ENCODE results near the gene RNF7. TPM values are rescaled to one million over a fixed set of nuclear protein-coding genes. Genes with fewer than 3 reads are reported as not detected.

RNF7 gene
- total and polyA plus RNA-seq, 9 of the 15 experiments (the other 6 are each of a cell fraction or from before 2014, with no cell fraction given), result 38.8 to 133 (median 80.5) TPM

DNA sequence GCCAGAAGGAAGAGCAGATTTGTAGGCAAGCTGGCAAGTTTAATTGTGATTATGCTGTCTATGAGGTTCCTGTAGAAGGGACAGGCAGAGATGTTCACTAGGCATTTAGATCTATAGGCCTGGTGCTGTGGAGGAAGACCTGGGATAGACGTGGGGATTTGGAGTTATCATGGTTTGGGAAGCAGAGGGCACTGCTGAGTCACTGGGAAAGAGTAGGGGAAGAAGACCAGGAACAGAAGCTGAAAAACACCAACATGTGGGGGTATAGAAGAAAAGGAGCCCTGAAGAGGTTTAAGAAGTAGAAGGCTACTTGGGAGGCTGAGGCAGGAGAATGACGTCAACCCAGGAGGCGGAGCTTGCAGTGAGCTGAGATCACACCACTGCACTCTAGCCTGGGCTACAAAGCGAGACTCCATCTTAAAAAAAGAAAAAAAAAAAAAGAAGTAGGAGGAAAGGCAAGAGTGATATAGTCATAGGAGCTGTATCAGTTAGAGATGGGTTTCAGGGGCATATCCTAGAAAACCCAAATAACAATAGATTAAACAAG is 44.4 kb downstream of the RNF7 start:
- intact Hi-C loops (cut with micrococcal nuclease) (loop anchor here (5.0 kb wide), 1 partner anchor 95 kb away; the partner anchor contains the start of gene ATP1B3), in situ Hi-C loops (cut with MboI) (no loop called here)
- Histone ChIP-seq H3K4me1 (replicated peaks in 1 of 2; ENCODE audit: control insufficient read depth in 2 of 2, insufficient read depth in 2 of 2, low read length in 2 of 2) (peaks cover 0 to 6% of the 10 kb centered on the region in 2 experiments; a peak in 3 of 5 replicates), H3K4me2 (ENCODE audit: insufficient read depth, low read length) (no peak overlapping the region), H3K79me2 (ENCODE audit: control insufficient read depth, insufficient read depth, low read length) (no peaks in the 10 kb centered on the region), H4K20me1 (replicated peaks; ENCODE audit: control insufficient read depth, insufficient read depth, low read length) (no peaks in the 10 kb centered on the region), H3K27ac (ENCODE audit: extremely low read depth, low read depth, low read length) (no peak overlapping the region), H3K9me3 (replicated peaks; ENCODE audit: control insufficient read depth, insufficient read depth, low read depth, low read length) (no peaks in the 10 kb centered on the region), H3K27me3 (ENCODE audit: control insufficient read depth in 2 of 2, insufficient read depth in 2 of 2, low read length in 2 of 2) (no peaks in the 10 kb centered on the region), H3K4me3 (no peak overlapping the region), H3K9me1 (ENCODE audit: control insufficient read depth, insufficient read depth, low read length) (no peaks in the 10 kb centered on the region), H2AFZ (ENCODE audit: low read depth, low read length) (peak overlapping the region; percentile 26; the same call in 1 of the 2 replicates), H3K9ac (ENCODE audit: insufficient read depth in 1 of 2, low read depth in 2 of 2, low read length in 2 of 2) (no peak overlapping the region), H3K36me3 (ENCODE audit: control insufficient read depth, insufficient read depth, low read length) (no peaks in the 10 kb centered on the region)
- ATAC-seq (peak; percentile 55), DNase-seq (ENCODE audit: extremely low read depth in 1 of 4, low spot score in 3 of 4) (peak in 2 of 4 experiments; percentile 23 to 30), FAIRE-seq (no peak)
- ChIA-PET CTCF (ENCODE audit: low intra/inter-chr PET ratio) (interaction anchor here (0.7 kb wide), 1 partner anchor 22 kb away, joined by 5 read pairs; no protein-coding TSS in a partner anchor), POLR2A (interaction anchor here (0.6 to 2.1 kb wide), 3 partner anchors 10 to 59 kb away, joined by 3 to 6 read pairs (median 3); no protein-coding TSS in a partner anchor)
- no TSS peak for BruUV-seq (replicated peaks)
- 11% methylated on average over 4 of the region's 4 CpGs for WGBS (ENCODE audit: insufficient coverage, low coverage, missing lambda C conversion rate)
- TF ChIP-seq RAD21 (CRISPR knock-in tag; conservative IDR thresholded peaks at IDR 0.05 in 1 of 2, IDR thresholded peaks at IDR 0.05 in 1 of 2) (peak; percentile 43 to 64), ATF1 (CRISPR knock-in tag; IDR thresholded peaks at IDR 0.05) (no peak), ATF1 (tag; IDR thresholded peaks at IDR 0.05) (0 out of 2 replicates have a peak, but pooled peaks have one; percentile 26), MEIS2 (IDR thresholded peaks at IDR 0.05; ENCODE audit: partially characterized antibody) (no peak), MAFG (tag; conservative IDR thresholded peaks at IDR 0.05) (peak; percentile 25; the same call in 1 of the 2 replicates), CTCF (IDR thresholded peaks at IDR 0.05 in 2 of 3, conservative IDR thresholded peaks at IDR 0.05 in 1 of 3; ENCODE audit: insufficient read depth in 2 of 3, low read depth in 1 of 3, low read length in 3 of 3) (peak in 2 of 3 experiments; percentile 8 to 55; a peak in 2 of 6 replicates), TOE1 (IDR thresholded peaks at IDR 0.05; ENCODE audit: borderline replicate concordance) (0 out of 2 replicates have a peak, but pooled peaks have one; percentile 23), TOE1 (CRISPR knock-in tag; IDR thresholded peaks at IDR 0.05; ENCODE audit: borderline replicate concordance, low read depth) (no peak), ZNF316 (IDR thresholded peaks at IDR 0.05) (0 out of 2 replicates have a peak, but pooled peaks have one; percentile 16)
- TF ChIP-seq, protein P1, sequence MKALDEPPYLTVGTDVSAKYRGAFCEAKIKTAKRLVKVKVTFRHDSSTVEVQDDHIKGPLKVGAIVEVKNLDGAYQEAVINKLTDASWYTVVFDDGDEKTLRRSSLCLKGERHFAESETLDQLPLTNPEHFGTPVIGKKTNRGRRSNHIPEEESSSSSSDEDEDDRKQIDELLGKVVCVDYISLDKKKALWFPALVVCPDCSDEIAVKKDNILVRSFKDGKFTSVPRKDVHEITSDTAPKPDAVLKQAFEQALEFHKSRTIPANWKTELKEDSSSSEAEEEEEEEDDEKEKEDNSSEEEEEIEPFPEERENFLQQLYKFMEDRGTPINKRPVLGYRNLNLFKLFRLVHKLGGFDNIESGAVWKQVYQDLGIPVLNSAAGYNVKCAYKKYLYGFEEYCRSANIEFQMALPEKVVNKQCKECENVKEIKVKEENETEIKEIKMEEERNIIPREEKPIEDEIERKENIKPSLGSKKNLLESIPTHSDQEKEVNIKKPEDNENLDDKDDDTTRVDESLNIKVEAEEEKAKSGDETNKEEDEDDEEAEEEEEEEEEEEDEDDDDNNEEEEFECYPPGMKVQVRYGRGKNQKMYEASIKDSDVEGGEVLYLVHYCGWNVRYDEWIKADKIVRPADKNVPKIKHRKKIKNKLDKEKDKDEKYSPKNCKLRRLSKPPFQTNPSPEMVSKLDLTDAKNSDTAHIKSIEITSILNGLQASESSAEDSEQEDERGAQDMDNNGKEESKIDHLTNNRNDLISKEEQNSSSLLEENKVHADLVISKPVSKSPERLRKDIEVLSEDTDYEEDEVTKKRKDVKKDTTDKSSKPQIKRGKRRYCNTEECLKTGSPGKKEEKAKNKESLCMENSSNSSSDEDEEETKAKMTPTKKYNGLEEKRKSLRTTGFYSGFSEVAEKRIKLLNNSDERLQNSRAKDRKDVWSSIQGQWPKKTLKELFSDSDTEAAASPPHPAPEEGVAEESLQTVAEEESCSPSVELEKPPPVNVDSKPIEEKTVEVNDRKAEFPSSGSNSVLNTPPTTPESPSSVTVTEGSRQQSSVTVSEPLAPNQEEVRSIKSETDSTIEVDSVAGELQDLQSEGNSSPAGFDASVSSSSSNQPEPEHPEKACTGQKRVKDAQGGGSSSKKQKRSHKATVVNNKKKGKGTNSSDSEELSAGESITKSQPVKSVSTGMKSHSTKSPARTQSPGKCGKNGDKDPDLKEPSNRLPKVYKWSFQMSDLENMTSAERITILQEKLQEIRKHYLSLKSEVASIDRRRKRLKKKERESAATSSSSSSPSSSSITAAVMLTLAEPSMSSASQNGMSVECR (CRISPR knock-in tag; IDR thresholded peaks at IDR 0.05), result no peak
- TF ChIP-seq, protein P2, sequence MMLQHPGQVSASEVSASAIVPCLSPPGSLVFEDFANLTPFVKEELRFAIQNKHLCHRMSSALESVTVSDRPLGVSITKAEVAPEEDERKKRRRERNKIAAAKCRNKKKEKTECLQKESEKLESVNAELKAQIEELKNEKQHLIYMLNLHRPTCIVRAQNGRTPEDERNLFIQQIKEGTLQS (IDR thresholded peaks at IDR 0.05), result peak; percentile 60
- TF ChIP-seq, protein P2 (CRISPR knock-in tag; conservative IDR thresholded peaks at IDR 0.05), result no peak
- TF ChIP-seq, protein P3, sequence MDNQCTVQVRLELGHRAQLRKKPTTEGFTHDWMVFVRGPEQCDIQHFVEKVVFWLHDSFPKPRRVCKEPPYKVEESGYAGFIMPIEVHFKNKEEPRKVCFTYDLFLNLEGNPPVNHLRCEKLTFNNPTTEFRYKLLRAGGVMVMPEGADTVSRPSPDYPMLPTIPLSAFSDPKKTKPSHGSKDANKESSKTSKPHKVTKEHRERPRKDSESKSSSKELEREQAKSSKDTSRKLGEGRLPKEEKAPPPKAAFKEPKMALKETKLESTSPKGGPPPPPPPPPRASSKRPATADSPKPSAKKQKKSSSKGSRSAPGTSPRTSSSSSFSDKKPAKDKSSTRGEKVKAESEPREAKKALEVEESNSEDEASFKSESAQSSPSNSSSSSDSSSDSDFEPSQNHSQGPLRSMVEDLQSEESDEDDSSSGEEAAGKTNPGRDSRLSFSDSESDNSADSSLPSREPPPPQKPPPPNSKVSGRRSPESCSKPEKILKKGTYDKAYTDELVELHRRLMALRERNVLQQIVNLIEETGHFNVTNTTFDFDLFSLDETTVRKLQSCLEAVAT (IDR thresholded peaks at IDR 0.05), result no peak

Measured in K562 (cell line).